HG03064 (cell line): ENCODE results near the gene ZBTB37.
"Not testable (repeated sequence)": the region's sequence is repeated elsewhere in the genome, so short reads cannot be mapped to it uniquely, and the experiment has no call there.

Source experiments
- ATAC-seq: cut with Tn5 transposase; IDR thresholded peaks from one replicate; pipeline ENCODE4 v1.9.1; 2021; ENCODE audit warnings: low read depth; ENCODE audit not compliant: unreplicated experiment

The ZBTB37 gene, protein sequence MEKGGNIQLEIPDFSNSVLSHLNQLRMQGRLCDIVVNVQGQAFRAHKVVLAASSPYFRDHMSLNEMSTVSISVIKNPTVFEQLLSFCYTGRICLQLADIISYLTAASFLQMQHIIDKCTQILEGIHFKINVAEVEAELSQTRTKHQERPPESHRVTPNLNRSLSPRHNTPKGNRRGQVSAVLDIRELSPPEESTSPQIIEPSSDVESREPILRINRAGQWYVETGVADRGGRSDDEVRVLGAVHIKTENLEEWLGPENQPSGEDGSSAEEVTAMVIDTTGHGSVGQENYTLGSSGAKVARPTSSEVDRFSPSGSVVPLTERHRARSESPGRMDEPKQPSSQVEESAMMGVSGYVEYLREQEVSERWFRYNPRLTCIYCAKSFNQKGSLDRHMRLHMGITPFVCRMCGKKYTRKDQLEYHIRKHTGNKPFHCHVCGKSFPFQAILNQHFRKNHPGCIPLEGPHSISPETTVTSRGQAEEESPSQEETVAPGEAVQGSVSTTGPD

DNA sequence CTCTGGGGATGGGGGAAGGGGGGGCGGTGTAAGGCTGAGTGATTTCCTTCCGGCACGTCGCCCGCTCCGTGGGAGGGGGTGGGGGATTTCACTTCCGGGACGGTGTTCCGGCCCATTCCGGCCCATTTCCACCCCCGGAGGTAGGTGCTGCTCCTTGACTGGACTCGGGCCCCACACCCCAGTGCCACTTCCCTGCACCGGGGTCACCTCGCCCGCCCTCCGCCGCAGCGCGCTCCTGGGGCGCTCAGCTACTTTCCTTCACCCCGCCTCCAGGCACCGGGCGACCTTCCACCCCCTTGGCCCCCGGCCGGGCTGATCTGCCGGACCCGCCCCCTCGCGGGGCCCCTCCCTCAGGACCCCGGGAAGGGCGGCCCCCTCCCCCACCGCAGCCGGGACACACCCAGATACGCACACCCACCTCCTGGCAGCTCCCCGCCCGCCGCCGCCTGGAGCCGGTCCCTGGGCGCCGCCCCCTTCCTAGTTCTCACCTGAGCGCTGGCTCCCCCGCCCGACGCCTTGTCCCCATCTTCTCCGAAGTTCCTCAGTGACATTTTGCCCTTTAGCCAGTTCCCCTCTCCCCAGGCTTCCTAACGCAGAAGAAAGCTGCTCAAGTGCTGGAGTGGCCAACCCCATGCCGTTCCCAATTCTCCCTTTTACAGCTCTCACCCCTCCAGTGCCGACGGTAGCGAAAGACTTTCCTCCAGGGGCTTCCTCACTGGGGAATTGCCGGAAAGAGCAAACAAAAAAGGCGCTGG is at the start of gene ZBTB37:
Gene ZBTB37 (plus strand): TSS at position 115 of the 755 bp plus-strand sequence. CDS start 1,846 bp downstream, outside the sequence.
- peak; percentile 51 for ATAC-seq

- no peak for ATAC-seq
Measured at GRCh38 chr1:173818459-173818858, 49.7 kb upstream of the ZBTB37 start.

DNA sequence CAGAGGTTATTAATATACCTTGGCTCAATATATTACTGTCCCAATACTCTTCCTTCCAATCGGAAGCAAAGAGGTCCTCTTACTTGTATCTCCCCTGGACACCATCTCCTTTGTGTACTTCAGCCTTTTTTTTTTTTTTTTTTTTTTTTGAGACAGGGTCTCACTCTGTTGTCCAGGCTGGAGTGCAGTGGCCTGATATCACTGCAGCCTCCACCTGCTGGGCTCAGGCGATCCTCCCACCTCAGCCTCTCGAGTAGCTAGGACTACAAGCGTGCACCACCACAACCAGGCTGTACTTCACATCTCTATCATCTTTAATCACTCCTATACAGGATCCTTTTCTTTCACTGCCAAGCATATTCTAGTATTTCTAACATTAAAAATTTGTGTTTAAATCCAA is 46.5 kb upstream of the ZBTB37 start:
- ATAC-seq = no peak

DNA sequence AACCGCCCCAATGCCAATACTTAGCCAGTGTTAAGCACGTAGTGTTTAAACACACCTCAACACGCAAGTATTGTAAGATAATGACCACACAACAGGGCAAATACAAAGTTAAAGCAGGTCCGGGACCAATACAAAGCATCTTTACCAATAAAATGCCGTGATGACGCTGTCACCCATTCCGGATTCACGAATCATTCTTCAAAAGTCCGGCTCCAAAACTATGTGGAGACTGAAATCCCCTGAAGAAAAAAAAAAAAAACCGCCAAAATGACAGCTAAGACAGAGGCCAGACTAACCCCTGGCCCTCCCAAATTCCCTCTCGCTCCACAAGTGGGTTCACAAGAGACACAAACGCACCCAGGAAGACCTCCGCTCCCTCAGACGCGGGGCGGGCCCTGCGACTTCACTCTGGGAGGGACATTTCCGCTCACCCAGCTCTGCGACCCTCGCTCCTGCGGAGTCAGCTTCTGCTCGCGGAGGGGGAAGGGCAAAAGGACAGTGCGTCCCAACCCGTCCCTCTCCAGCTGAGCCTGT is 44.3 kb upstream of the ZBTB37 start:
- peak; percentile 33 for ATAC-seq

- peak; percentile 81 for ATAC-seq
Measured at GRCh38 chr1:173824315-173825081, 43.7 kb upstream of the ZBTB37 start, which contains the start of the genes CENPL and DARS2. Gene CENPL (minus strand): TSS chr1:173824883. CDS start chr1:173811299, 13,584 bp downstream. Gene DARS2 (plus strand): TSS chr1:173824673. CDS start chr1:173825230, 557 bp downstream.

DNA sequence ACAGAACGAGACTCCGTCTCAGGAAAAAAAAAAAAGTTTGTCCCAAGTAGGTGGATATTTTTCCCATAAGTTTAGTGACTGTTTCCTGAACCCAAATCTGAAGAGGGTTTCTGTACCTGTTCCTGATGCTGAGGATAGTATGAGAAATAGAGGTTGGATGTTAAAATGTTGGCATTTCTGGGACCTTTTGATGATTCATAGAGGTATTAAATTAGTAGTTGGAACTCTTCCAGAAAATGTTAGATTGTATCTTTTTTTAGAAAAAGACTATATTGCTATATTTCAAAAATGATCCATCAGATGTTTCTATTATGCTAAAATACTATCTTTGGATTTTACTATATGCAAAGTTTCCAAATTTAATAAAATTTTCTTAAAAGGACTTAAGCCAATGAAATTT is 40.6 kb upstream of the ZBTB37 start:
- no peak for ATAC-seq

DNA sequence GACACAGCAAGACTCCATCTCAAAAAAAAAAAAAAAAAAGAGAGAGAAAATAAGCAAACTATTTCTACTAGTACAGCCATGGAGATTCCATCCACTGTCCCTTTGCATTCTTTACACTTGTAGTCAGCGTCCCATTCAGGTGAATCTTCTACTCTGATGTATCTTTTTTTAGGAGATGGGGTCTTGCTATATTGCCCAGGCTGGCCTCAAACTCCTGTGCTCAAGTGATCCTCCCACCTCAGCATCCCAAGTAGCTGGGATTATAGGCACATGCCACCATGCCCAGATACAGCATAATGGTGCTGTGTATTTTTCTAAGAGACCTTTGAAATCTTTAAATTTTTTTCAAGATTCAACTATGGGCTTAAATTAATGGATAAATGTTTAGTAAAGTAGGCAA is 35.4 kb upstream of the ZBTB37 start:
- ATAC-seq = no peak

DNA sequence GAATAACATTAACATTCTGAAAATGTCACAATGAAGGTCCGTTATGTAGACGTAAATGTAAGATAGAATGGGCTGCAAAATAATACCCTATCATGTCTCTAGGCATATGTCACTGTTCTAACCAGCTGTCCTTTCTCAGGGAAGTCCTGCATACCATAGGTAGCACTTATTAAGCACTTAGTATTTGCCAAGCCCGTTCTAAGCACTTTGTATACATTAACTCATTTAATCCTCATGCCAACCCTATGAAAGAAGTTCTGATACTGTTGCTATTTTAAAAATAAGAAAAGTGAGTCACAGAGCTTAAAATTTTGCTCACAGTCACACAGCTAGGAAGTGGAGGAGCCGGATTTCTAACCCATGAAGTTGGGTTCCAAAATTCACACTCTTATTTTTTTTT is 16.1 kb upstream of the ZBTB37 start:
- ATAC-seq = no peak

GRCh38 chr1:173853074-173853473 is 15.1 kb upstream of the ZBTB37 start:
- ATAC-seq = no peak

DNA sequence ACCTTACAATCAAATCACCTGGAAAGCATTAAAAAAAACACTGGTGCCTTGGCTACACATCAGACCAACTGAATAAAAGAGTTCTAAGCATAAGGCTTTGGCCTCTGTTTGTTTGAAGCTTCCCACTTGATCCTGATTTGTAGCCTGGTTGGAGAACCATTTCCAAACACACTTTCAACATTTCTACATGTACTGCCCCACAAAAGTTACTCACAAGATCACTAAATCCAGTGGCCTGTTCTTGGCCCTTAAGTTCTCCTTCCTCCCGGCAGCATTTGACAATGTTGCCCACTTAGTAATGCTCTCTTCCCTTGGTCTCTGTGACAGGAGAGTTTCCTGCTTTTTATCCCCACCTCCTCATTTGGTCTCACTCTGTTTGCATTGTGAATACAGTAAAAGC is 12.2 kb upstream of the ZBTB37 start:
- no peak for ATAC-seq

GRCh38 chr1:173856903-173857302 is 11.3 kb upstream of the ZBTB37 start:
- no peak for ATAC-seq

GRCh38 chr1:173857363-173857917 is 10.7 kb upstream of the ZBTB37 start:
- ATAC-seq = no peak

DNA sequence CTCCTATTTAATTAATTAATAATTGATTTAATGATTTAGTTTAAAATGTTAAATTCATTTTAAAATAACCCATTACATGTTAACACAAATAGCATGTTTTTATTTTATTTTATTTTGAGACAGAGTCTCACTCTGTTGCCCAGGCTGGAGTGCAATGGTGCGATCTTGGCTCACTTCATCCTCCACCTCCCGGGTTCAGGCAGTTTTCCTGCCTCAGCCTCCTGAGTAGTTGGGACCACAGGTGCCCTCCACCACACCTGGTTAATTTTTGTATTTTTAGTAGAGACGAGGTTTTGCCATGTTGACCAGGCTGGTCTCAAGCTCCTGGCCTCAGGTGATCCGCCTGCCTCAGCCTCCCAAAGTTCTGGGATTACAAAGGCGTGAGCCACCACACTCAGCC is 8.6 kb upstream of the ZBTB37 start:
- ATAC-seq = not testable (repeated sequence)

GRCh38 chr1:173860065-173860464 is 8.1 kb upstream of the ZBTB37 start:
- no peak for ATAC-seq

DNA sequence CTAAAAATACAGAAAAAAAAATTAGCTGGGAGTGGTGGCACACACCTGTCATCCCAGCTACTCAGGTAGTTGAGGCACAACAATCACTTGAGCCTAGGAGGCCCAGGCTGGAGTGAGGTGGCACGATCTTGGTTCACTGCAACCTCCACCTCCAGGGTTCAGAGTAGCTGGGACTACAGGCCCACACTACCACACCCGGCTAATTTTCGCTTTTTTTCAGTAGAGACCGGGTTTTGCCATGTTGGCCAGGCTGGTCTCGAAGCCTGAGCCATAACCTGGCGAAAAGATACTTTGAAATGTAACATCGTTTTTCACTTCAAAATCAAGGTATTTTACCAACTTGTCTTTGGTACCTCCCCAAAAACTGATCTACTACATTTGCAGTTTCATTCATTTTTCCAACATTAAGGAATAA is 6.4 kb upstream of the ZBTB37 start:
- no peak for ATAC-seq

- ATAC-seq = not testable (repeated sequence)
Measured at GRCh38 chr1:173862146-173862768, 5.9 kb upstream of the ZBTB37 start.

DNA sequence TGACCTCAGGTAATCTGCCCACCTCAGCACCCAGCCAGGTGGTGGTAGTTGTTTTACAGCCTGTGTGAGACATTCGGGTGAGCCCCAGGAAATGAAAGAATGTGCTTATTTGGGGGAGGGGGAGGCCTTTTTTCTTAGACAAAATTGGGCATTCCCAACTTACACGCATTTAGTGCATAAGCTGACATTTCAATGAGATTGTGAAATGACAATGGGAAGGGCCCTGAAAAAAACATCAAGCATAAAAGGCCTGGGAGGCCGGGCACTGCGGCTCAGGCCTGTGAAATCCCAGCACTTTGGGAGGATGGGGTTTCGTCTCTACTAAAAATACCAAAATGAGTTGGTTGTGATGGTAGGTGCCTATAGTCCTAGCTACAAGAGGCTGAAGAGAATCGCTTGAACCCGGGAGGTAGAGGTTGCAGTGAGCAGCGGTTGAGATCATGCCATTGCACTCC is 5.4 kb upstream of the ZBTB37 start:
- ATAC-seq = no peak

DNA sequence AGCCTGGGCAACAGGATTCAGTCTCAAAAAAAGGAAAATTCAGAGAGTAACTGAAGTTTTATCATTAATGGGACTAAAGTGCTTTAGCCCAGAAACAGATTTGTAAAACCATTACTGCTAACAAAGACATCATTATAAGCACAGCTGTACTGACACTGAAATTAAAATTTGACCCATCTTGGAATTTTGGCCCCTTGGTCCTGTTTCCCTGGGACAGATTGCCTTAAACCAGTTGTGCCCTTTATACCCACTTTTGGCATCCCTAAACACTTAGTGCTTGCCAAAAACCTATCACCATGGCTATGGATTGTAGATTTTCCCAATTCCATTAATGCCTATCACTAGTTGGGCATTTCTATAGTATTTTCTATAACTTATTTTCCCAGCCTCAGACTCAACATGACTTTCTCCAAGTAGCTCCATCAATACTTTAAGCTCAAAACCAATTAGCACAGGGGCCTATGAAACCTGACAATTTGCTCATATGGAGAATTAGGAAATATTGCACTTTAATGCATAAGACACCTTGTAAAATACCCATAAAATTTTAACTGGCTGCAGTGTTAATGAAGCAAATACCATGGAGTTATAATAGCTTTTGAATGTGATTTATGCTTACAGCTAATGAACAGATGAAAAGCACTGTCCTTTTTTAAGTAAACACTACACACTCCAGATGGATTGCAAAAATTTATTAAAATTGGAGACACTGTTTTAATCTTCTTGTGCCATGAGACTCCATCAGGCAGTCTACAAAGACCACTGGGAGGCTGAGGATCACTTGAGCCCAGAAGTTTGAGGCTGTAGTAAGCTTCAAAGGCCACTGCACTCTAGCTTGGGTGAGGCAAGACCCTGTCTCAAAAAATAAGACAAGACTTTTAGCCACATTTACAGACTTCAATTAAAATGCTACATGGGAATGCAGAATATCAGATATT is 4.7 kb upstream of the ZBTB37 start:
- ATAC-seq = no peak
